ENCODE results near the gene BSND. TPM values are rescaled to one million over a fixed set of nuclear protein-coding genes. Genes with fewer than 3 reads are reported as not detected.

BSND gene
- total RNA-seq, 1 experiment from 2014 or later: 0.42 TPM

DNA sequence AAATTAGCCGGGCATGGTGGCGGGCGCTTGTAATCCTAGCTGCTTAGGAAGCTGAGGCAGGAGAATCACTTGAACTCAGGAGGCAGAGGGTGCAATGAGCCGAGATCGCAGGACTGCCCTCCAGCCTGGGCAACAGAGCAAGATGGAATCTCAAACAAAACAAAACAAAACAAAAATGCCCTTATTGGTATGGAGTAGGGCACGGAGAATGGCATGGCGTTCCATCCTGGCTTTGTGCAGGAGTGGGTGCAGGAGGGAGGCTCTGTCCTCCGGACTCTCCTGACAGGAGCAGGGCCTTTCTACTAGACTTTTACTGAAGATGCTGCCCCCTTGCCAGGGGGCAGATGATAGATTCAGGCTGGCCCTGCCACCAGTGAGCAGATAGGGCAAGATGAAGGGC is 17.3 kb upstream of the BSND start (continued):
- TF ChIP-seq ZNF423 (CRISPR knock-in tag; IDR thresholded peaks at IDR 0.05): no peak
- no peak for TF ChIP-seq NFE2L1 (CRISPR knock-in tag; IDR thresholded peaks at IDR 0.05)
- TF ChIP-seq TEAD4 (CRISPR knock-in tag; IDR thresholded peaks at IDR 0.05): no peak
- no peak for TF ChIP-seq NR1H2 (CRISPR knock-in tag; IDR thresholded peaks at IDR 0.05)
- TF ChIP-seq SP1 (CRISPR knock-in tag; conservative IDR thresholded peaks at IDR 0.05): no peak
- TF ChIP-seq, protein P1, sequence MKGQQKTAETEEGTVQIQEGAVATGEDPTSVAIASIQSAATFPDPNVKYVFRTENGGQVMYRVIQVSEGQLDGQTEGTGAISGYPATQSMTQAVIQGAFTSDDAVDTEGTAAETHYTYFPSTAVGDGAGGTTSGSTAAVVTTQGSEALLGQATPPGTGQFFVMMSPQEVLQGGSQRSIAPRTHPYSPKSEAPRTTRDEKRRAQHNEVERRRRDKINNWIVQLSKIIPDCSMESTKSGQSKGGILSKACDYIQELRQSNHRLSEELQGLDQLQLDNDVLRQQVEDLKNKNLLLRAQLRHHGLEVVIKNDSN (CRISPR knock-in tag; IDR thresholded peaks at IDR 0.05): no peak
- TF ChIP-seq, protein P2, sequence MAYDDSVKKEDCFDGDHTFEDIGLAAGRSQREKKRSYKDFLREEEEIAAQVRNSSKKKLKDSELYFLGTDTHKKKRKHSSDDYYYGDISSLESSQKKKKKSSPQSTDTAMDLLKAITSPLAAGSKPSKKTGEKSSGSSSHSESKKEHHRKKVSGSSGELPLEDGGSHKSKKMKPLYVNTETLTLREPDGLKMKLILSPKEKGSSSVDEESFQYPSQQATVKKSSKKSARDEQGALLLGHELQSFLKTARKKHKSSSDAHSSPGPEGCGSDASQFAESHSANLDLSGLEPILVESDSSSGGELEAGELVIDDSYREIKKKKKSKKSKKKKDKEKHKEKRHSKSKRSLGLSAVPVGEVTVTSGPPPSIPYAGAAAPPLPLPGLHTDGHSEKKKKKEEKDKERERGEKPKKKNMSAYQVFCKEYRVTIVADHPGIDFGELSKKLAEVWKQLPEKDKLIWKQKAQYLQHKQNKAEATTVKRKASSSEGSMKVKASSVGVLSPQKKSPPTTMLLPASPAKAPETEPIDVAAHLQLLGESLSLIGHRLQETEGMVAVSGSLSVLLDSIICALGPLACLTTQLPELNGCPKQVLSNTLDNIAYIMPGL (CRISPR knock-in tag; IDR thresholded peaks at IDR 0.05): no peak

- peaks cover 31% of the 10 kb centered on the region for H3K27me3 Mint-ChIP-seq (ENCODE audit: low read depth)
- POLR2A ChIA-PET: no interaction called here
These were observed 16.0 kb upstream of the BSND start for GRCh38 chr1:54982739-54983138.

More at GRCh38 chr1:54982739-54983138, 16.0 kb upstream of the BSND start:
- CTCF ChIA-PET: interaction anchor here (1.0 to 7.7 kb wide), 4 partner anchors 10 to 39 kb away, joined by 3 to 51 read pairs (median 6); partner anchors contain the start of gene BSND
- TF ChIP-seq PRRX2 (CRISPR knock-in tag; IDR thresholded peaks at IDR 0.05) (no peak), ATF2 (CRISPR knock-in tag; IDR thresholded peaks at IDR 0.05; ENCODE audit: borderline replicate concordance, low read depth) (no peak), GTF2I (CRISPR knock-in tag; conservative IDR thresholded peaks at IDR 0.05) (no peak), ZNF121 (CRISPR knock-in tag; IDR thresholded peaks at IDR 0.05) (no peak), NR3C1 (CRISPR knock-in tag; conservative IDR thresholded peaks at IDR 0.05; ENCODE audit: low read depth) (no peak), FOXP1 (CRISPR knock-in tag; IDR thresholded peaks at IDR 0.05; ENCODE audit: borderline replicate concordance) (no peak), ERG (CRISPR knock-in tag; IDR thresholded peaks at IDR 0.05) (no peak), ZNF425 (CRISPR knock-in tag; conservative IDR thresholded peaks at IDR 0.05) (no peak), ZNF219 (CRISPR knock-in tag; IDR thresholded peaks at IDR 0.05; ENCODE audit: borderline replicate concordance) (no peak), NR2C2 (CRISPR knock-in tag; IDR thresholded peaks at IDR 0.05) (no peak), CBFB (CRISPR knock-in tag; IDR thresholded peaks at IDR 0.05; ENCODE audit: low read depth) (no peak), NFATC4 (CRISPR knock-in tag; IDR thresholded peaks at IDR 0.05) (no peak), SP1 (CRISPR knock-in tag; conservative IDR thresholded peaks at IDR 0.05) (no peak), ZNF532 (CRISPR knock-in tag; IDR thresholded peaks at IDR 0.05; ENCODE audit: borderline replicate concordance) (no peak)
- TF ChIP-seq, protein P3, sequence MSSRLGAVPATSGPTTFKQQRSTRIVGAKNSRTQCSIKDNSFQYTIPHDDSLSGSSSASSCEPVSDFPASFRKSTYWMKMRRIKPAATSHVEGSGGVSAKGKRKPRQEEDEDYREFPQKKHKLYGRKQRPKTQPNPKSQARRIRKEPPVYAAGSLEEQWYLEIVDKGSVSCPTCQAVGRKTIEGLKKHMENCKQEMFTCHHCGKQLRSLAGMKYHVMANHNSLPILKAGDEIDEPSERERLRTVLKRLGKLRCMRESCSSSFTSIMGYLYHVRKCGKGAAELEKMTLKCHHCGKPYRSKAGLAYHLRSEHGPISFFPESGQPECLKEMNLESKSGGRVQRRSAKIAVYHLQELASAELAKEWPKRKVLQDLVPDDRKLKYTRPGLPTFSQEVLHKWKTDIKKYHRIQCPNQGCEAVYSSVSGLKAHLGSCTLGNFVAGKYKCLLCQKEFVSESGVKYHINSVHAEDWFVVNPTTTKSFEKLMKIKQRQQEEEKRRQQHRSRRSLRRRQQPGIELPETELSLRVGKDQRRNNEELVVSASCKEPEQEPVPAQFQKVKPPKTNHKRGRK (CRISPR knock-in tag; IDR thresholded peaks at IDR 0.05; ENCODE audit: borderline replicate concordance): no peak
- DNase-seq (ENCODE audit: low spot score) (no peak), ATAC-seq (no peak)
- peaks cover 21% of the 10 kb centered on the region for H3K4me1 Mint-ChIP-seq
- no peaks in the 10 kb centered on the region for H3K36me3 Mint-ChIP-seq
- no peak overlapping the region for H3K4me3 Mint-ChIP-seq
- no peak overlapping the region for H3K27ac Mint-ChIP-seq
- no peaks in the 10 kb centered on the region for H3K9me3 Mint-ChIP-seq
